Stimulated activated CD8-positive, alpha-beta memory T cell treated with anti-CD3 and anti-CD28 coated beads, Interleukin-15, amount 100 ng/mL, for 1 hour (primary cell): ENCODE results near the gene ASMTL.
A peak's percentile ranks its signal among the peaks of the same experiment; 100 is the strongest.
"Not testable (repeated sequence)": the region's sequence is repeated elsewhere in the genome, so short reads cannot be mapped to it uniquely, and the experiment has no call there.

Experiments used
- DNase-seq: peaks from one replicate; pipeline ENCODE4 v3.0.0-alpha.2; 2020; ENCODE audit warnings: low read depth

The ASMTL gene

DNA sequence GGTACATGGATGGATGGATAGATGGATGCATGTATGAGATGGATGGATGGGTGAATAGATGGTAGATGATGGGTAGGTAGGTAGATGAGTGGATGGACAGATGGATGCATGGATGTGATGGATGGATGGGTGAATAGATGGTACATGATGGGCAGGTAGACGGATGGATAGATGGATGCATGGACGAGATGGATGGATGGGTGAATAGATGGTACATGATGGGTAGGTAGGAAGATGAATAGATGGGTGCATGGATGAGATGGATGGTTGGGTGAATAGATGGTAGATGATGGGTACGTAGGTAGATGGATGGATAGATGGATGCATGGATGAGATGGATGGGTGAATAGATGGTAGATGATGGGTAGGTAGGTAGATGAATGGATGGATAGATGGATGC, 48.8 kb downstream of the ASMTL start:
- not testable (repeated sequence) for DNase-seq

- DNase-seq, result no peak
Observed at GRCh38 chrX:1403228-1403627, 49.5 kb downstream of the ASMTL start.

GRCh38 chrX:1401611-1402430, 50.9 kb downstream of the ASMTL start:
- no peak for DNase-seq

GRCh38 chrX:1400742-1401471, 51.8 kb downstream of the ASMTL start:
- DNase-seq, result no peak

DNA sequence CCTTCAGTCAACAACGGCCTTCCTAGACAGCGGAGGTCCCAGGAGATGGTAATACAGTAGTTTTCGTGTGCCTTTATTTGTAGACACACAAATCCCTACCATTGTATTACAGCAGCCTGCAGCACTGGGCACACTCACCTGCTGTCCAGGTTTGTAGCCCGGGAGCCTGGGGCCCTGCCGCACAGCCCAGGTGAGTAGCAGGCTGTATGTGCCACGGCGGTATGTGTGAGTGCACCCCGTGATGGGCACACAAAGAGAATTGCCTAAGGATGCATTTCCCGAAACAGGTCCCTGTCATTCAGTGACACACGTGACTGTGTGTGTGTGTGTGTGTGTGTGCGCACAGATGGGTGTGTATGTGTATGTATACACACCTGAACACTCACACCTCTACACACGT, 52.7 kb downstream of the ASMTL start:
- no peak for DNase-seq

- no peak for DNase-seq
Observed at GRCh38 chrX:1398431-1399340, 54.0 kb downstream of the ASMTL start.

- DNase-seq, result no peak
Observed at GRCh38 chrX:1397441-1398270, 55.1 kb downstream of the ASMTL start.

GRCh38 chrX:1397001-1397400, 55.7 kb downstream of the ASMTL start:
- no peak for DNase-seq

- DNase-seq, result no peak
Observed at GRCh38 chrX:1395646-1396216, 57.0 kb downstream of the ASMTL start.

GRCh38 chrX:1394731-1395501, 57.8 kb downstream of the ASMTL start:
- DNase-seq, result no peak

DNA sequence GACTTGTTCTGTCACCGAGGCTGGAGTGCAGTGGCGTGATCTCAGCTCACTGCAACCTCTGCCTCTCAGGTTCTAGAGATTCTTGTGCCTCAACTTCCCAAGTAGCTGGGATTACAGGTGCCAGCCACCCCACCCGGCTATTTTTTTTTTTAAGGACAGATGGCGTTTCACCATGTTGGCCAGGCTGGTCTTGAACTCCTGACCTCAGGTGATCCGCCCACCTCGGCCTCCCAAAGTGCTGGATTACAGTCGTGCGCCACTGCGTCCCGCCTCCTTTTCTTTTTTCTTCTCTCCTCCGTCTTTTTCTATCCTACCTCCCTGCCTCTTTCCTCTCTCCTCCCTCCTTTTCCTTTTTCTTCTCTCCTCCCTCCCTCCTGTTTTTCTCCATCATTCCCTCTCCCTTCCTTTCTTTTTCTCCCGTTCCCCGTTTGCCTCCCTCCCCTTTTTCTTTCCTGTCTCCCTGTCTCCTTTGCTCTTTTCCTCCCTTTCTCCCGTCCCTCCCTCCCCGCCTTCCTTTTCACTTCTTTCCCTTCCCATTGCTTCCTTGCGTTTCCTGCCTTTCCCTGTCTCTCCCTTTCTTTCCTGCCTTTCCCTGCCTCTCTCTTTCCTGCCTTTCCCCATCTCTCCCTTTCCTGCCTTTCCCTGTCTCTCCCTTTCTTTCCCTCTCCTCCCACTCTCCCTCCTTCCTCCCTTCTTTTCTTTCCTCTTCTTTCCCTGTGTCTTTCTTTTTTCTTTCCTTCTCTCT, 58.7 kb downstream of the ASMTL start:
- no peak for DNase-seq

- DNase-seq, result no peak
Observed at GRCh38 chrX:1392376-1393068, 60.2 kb downstream of the ASMTL start.

DNA sequence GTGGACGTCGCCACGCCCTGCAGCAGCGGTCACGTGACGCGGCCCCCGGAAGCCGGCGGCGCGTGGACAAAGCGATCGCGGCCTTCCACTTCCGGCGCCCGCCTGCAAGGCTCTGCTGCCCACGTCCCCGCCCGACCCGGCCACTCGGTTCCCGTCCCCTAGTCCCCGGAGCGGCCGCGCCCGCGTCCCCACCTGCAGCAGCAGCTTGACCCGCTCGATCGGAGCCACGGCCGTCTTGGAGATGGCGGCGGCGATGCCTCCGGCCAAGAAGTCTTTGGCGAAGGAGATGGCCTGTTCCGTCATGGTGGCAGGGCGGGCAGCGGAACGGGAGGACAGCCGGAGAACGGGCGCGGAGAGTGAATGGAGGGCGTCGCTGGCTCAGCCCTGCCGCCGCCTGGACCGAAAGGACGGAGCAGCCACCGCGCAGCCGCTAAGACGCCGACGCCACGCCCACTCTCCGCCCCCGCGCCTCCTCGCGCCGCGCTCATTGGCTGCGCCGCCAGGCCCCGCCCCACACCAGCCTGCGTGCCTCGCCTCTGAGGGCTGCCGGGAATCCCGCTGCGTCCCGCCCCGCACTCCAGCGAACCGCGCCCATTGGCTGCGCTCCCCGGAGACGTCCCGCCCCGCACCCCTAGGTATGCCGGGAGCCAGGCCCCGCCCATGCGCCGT, 60.9 kb downstream of the ASMTL start, which contains the start of gene SLC25A6:
Gene SLC25A6, minus strand, starts transcription at position 407 of the 669 bp plus-strand sequence. Its CDS starts 104 bp downstream, at position 303.
- peak; percentile 99 for DNase-seq

- peak; percentile 84 for DNase-seq
Observed at GRCh38 chrX:1391370-1391706, 61.4 kb downstream of the ASMTL start.

- no peak for DNase-seq
Observed at GRCh38 chrX:1390621-1391369, 61.9 kb downstream of the ASMTL start.

DNA sequence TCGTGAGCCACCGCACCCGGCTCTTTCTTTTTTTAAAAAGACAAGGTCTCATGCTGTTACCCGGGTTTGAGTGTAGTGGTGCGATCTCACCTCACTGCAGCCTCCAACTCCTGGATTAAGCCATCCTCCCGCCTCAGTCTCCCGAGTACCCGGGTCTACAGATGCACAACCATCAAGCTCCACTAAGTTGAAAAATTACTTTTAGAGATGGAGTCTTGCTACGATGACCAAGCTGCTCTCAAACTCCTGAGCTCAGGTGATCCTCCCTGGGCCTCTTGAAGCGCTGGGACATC, 62.8 kb downstream of the ASMTL start:
- no peak for DNase-seq

GRCh38 chrX:1389181-1389992, 63.3 kb downstream of the ASMTL start:
- no peak for DNase-seq
